ENCODE measurements around the gene LTB4R.

DNA sequence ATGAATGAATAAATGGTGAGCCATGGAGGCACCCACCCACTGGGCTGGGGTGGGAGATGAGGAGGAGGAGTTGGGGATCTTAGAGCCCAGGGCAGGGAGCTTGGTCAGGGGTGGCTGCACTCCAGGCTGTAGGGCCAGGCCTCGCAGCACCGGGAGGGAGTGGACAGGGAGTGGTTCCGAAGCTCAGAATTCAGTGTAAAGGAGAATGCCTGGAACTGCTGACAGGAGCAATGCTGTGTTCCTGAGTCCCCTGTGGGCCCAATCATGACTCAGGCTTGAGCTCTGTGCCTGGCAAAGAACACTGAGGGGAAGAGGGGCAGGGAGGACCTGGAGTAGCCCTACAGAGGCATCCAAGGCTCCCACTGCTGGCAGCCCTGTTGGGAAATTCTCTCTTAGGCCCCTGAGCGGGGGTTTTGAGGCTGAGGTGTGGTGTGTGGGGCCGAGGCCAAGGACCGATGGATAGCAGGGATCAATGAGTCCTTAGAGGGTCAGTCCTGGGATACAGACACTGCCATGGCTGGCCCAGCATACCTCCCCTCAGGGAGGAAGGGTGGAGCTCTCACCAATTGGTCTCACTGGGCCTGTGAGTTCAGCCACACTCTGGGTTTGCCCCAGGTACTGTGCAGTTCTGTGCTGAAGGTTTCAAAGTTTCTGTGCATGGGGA, 30.4 kb upstream of the LTB4R start:
- TF ChIP-seq REST (IDR thresholded peaks at IDR 0.05; ENCODE audit: insufficient read depth in 1 of 2, low read depth in 2 of 2, low read length in 2 of 2) (no peak), POLR2AphosphoS5 (IDR thresholded peaks at IDR 0.05; ENCODE audit: low read depth, low read length) (no peak), SIN3A (IDR thresholded peaks at IDR 0.05; ENCODE audit: borderline replicate concordance, insufficient read depth, low read length) (no peak), TAF1 (IDR thresholded peaks at IDR 0.05; ENCODE audit: borderline replicate concordance, insufficient read depth, low read length) (no peak)

All from PFSK-1 (cell line).